ENCODE measurements around the gene EEF1A2.

Gene EEF1A2

DNA sequence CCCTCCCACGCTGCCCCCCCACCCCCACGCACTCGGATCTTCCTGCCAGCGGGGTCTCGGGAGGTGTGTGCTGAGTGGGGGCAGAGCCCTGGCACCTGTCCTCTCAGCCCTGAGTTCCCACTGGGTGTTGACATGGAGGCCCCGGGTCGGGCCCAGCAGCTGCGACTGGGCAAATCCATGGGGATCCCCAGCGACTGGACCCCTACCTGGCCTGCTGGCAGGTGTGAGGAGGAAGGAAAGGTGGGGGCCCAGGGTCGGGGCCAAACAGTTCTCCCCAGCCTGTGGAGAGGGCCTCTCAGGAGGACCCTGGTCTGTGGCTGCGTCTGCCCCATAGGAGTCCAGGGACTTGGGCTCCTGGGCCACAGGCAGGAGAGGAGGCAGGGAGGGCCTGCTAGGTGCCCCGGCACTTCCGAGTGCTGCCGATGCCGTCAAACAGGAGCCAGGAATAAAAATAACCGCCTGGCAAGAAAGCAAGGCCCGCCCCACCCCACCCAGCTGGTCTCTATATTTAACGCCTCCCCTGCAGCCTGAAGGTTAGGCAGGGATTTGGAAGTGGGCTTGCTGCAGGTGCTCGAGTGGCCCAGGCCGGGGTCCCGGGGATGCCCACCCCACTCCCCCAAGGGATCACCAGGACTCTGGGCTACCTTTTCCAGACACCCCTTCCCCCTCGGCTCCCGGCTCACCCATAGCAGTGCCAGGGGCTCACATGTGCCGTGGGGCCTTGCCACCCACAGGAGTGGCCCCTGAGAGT is 1.4 kb upstream of the EEF1A2 start:
- no peak for DNase-seq (ENCODE audit: low read depth, low spot score)

GRCh38 chr20:63499338-63499969 is 571 bp upstream of the EEF1A2 start:
- no peak for DNase-seq (ENCODE audit: low read depth, low spot score)

DNA sequence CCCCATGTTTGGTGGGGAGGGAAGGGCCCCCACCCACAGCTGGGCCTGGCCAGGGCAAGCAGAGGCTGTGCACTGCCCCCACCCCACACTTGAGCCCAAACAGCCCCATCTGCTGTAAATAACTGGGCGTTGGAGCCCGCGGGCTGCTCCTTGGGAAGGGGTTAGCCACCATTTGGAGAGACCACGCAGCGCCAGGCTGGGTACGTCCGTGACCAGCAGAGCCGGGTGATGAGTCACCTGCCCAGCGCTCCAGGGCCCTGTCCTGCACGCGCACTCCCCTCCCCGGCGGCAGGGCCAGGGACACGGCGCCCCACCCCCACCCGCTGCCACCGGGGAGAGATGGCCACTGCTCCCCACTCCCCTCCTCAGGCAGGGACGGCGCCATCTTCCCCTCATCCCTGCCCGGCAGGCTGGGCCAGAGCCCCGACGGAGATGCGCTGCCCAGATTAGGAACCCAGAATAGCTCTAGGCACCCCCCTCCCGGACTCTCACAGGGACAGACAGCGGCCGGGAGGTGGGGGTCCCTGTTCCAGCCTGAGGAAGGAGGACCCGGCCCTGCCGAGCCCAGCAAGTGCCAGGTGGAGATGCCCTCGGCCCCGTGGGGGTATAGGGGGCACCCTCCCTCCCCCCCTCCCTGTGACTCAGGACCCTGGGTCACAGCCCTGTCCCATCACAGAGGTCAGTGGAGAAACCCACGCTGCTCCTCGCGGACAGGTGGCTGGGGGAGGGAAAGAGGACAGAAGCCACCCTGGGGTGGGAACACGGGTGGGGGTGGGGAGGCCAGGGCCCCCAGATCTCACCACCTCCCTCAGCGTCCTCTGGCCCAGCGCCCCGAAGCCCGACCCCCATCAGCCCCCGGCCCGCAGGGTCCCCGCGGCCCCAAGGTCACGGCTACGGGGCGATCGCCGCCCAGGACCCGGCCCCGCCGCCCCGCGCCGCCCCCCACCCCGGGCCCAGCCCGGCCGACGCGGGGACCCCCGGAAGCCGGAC is 642 bp downstream of the EEF1A2 start:
- DNase-seq (ENCODE audit: low read depth, low spot score): no peak

DNA sequence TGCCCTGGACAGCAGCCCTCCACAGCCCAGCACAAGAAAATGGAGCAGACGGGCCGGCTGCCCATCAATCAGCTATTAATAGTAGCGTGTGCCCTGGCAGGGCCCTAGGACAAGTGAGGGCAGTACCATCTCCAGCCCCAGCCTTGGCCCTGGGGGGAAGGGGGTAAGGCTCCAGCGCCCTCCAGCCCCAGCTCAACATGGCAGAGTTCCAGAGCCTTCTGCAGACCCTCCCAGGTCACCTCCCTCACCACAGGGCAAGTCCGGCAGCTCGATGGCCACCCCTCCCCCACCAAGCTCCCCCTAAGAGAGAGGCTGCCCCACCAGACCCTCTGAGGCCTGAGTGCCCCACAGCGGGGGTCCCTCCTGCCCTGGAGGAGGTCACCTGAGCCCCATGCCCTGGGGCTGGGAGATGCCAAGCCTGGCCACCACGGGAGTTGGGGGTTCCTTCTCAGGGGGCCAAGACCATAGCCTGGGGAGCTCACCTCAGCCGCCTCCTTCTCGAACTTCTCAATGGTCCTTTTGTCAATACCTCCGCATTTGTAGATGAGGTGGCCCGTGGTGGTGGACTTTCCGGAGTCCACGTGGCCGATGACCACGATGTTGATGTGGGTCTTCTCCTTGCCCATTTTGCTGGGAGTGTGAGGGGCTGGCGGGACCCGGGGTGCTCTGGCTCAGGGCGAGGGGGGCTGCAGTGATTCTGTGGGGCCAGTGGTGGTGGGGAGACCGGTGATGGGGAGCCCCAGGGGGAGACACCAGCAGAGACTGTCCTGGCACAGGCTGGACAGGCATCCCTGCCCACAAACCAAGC is 1.5 kb downstream of the EEF1A2 start:
- DNase-seq (ENCODE audit: low read depth, low spot score): no peak

GRCh38 chr20:63496596-63497120 is 2.2 kb downstream of the EEF1A2 start:
- no peak for DNase-seq (ENCODE audit: low read depth, low spot score)

DNA sequence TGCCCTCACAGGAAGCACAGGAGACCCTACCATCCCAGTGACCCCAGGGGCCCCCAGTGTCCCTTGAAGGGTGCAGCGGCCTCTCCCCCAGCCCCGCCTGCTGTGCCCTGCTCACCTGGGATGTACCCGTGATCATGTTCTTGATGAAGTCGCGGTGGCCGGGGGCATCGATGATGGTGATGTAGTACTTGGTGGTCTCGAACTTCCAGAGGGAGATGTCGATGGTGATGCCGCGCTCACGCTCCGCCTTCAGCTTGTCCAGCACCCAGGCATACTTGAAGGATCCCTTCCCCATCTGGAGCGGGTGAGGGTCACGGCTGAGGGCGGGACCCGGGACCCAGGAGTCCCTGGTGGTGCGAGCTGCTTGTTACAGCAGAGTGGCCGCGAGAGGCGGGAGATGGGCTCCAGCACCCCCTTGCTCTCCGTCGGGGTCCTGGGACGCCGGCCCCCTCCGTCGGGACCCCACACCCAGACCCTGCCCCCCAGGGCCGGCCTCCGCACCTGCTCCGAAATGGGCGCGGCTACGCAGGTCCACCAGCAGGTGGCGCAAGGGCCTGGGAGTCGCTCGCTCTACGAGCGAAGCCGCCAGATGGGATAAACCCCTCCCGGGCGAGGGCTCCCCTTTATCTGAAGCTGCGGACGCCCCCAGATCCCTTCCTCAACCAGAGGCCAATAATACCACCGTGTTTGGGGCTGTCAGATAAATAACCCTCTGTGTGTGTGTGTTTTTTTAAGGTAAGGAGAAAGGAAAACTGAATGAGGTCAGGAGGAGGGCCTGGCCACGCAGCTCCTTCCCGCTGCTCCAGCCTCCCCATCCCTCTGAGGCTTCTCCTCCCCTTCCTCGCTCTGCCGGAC is 2.9 kb downstream of the EEF1A2 start:
- DNase-seq (ENCODE audit: low read depth, low spot score): peak; percentile 63

- DNase-seq (ENCODE audit: low read depth, low spot score): no peak
Observed at GRCh38 chr20:63495167-63495720, 3.6 kb downstream of the EEF1A2 start.

DNA sequence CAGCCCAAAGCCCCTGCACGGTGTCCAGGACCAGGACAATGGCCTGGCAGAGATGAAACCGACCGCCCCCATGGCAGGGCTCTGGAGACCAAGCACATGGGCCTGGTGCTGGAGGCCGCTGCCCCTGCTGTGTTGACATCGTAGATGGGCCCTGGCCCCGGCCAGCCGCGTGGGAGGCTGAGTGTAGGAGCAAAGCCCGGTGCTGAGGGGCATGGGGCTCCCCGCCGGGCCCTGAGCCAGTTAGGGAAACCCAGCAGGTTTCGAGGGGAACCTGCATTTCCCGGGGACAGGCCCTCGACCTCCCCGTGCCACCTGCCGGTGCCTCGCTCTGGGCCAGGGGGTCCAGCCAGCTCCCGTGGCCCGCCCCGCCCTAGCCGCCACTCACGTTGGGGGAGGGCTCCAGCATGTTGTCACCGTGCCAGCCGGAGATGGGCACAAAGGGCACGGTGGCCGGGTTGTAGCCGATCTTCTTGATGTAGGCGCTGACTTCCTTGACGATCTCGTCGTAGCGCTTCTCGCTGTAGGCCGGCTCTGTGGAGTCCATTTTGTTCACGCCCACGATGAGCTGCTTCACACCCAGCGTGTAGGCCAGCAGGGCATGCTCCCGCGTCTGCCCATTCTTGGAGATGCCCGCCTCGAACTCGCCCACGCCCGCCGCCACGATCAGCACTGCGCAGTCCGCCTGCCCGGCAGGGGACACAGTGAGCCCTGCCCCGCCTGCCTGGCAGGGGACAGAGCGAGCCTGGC is 4.3 kb downstream of the EEF1A2 start:
- DNase-seq (ENCODE audit: low read depth, low spot score): no peak

DNA sequence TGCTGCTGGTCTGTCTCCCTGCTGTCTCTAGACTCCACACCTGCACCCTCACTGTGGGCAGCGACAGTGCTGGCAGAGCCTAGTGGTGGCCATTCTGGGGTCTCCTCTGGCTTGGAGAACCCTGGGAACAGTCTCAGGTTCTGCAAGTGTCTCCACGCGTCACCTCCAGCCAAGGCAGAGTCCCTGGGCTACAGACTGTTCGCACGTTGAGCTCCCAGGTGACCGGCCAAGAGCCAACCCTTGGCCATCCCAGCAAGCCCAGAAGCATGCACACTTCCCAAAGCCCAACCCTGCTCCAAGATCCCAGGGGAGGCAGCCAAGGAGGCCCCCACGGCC is 4.8 kb downstream of the EEF1A2 start:
- DNase-seq (ENCODE audit: low read depth, low spot score): no peak

DNA sequence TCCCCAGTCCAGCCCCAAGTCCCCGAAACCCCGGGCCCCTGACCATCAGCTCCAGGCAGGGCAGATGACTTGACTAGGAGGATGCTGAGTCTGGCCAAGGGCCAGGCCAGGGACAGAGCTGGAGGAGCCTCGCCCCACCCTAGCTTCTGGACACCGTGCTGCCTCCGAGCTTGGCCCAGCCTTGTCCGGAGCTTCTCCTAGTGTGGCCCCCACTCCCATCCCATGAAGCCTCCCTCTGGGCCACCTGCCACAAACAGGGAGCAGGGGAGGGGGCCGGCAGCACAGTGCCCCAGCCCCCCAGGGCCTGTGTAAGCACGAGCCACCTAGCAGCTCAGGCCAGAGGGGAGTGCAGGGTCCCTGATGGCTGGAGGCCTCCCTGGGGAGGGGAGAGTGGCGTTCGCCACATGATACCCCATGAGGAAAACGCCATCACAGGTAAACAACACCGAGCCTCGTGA is 5.3 kb downstream of the EEF1A2 start:
- no peak for DNase-seq (ENCODE audit: low read depth, low spot score)

GRCh38 chr20:63492982-63493381 is 5.9 kb downstream of the EEF1A2 start:
- DNase-seq (ENCODE audit: low read depth, low spot score): no peak

GRCh38 chr20:63492518-63492917 is 6.4 kb downstream of the EEF1A2 start:
- DNase-seq (ENCODE audit: low read depth, low spot score): no peak

DNA sequence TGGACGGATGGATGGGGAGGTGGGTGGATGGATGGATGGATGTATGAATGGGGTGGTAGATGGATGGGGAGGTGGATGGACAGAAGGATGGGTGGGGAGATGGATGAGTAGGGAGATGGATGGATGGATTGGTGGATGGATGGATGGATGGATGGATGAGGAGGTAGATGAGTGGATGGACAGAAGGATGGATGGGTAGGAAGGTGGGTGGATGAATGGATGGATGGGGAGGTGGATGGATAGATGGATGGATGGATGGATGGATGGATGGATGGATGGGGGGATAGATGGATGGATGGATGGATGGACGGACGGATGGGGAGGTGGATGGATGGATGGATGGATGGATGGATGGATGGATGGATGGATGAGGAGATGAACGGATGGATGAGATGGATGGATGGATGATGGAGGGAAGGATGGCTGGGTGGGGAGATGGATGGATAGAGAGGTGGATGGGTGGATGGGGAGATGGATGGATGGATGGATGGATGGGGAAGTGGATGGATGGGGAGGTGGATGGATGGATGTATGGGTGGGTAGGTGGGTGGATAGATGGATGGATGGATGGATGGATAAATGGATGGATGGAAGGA is 7.2 kb downstream of the EEF1A2 start:
- DNase-seq (ENCODE audit: low read depth, low spot score): no peak

- no peak for DNase-seq (ENCODE audit: low read depth, low spot score)
Observed at GRCh38 chr20:63491078-63491477, 7.8 kb downstream of the EEF1A2 start.

DNA sequence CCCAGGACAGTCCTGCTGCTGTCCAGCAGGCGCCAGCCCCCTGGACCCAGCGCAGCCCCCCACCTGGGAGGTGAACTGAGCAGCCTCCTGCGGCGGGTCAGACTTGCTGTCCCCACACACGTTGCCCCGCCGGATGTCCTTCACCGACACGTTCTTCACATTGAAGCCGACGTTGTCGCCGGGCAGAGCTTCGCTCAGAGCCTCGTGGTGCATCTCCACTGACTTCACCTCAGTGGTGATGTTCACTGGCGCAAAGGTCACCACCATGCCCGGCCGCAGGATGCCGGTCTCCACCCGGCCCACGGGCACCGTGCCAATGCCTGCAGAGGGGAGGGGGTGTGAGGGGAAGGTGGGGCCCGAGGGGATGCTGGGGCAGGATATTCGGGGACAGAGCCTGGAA is 8.5 kb downstream of the EEF1A2 start:
- DNase-seq (ENCODE audit: low read depth, low spot score): no peak

DNA sequence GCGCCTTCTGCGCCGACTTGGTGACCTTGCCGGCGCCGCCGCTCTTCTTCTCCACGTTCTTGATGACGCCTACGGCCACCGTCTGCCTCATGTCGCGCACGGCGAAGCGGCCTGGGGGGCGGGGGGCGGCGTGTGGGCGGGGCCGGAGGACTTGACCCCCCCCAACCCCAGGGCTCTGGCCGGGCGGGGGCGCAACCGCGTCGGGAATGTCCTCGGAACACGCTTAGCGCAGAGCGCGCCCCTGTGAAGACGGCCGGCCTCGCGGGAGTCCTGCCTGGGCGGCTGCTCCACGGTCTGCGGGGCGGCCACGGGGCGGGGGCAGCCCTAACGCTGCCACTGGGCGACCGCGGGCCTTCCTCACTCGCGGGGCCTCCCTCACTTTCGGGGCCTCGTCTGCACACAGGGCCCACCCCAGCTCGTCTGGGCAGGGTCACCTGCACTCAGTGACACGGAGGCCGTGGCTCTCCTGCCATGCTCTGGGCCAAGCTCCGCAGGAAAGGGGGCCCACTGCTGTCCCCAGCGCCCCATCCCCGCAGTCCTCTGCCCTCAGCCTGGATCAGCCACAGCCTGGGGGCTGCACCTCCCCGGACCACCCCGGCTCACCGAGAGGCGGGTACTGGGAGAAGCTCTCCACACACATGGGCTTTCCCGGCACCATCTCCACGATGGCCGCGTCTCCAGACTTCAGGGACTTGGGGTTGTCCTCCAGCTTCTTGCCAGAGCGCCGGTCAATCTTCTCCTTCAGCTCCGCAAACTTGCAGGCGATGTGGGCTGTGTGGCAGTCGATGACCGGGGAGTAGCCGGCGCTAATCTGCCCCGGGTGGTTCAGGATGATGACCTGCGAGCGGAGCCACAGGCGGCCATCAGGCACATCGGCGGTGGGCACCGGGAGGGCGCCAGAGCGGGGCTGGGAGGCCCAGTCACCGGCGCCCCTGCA is 10.3 kb downstream of the EEF1A2 start:
- no peak for DNase-seq (ENCODE audit: low read depth, low spot score)

DNA sequence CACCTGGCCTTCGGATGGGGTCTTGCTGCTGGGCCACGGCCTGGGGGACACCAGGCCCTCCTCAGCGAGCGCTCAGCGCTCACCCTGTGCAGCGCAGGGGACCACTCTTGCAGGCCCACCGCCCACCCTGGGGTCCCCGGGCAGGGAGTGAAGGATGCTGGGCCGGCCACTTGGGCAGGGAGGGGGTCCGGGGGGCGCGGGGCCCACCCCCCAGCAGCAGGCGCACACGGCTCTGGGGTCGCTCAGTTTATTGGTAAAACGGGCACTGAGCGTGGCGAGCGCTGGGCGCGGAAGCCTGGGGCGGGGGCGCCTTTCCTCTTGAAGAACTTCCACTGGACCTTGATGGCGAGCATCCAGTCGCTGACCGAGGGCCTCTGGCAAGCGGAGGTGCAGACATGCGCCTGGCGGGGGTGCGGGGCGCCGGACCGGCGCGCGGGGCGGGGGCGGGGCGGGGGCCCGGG is 11.1 kb downstream of the EEF1A2 start:
- DNase-seq (ENCODE audit: low read depth, low spot score): no peak
